ENCODE measurements around the gene MITF.

MITF gene

GRCh38 chr3:69838217-69838616, 99.0 kb downstream of the MITF start:
- no peak for DNase-seq (ENCODE audit: low read depth in 2 of 2)

GRCh38 chr3:69838696-69839515, 99.6 kb downstream of the MITF start:
- no peak for DNase-seq (ENCODE audit: low read depth in 2 of 2)

DNA sequence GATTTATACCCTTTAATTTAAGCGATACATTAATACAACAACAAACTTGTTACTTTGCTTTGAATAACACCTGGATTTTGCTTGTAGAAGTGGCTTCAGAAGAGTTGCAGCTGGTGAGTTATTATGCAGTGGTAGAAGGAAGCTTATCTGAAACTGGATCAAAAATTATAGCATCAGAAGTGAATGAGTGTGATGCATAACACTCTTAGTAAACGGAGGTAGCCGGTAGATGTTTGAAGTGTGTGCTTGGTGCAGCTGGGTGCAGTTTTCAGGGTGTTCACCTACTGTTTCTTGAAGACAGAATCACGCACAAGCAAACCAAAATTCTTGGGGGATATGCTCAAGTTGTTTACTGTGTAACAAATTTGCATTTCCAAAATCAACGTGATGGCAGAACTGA, 103.1 kb downstream of the MITF start:
- no peak for DNase-seq (ENCODE audit: low read depth in 2 of 2)

- DNase-seq (ENCODE audit: low read depth in 2 of 2): no peak
These were observed 103.5 kb downstream of the MITF start for GRCh38 chr3:69842789-69843188.

- DNase-seq (ENCODE audit: low read depth in 2 of 2): no peak
These were observed 105.4 kb downstream of the MITF start for GRCh38 chr3:69844706-69845105.

GRCh38 chr3:69847303-69847702, 108.0 kb downstream of the MITF start:
- DNase-seq (ENCODE audit: low read depth in 2 of 2): no peak

- DNase-seq (ENCODE audit: low read depth in 2 of 2): no peak
These were observed 108.8 kb downstream of the MITF start for GRCh38 chr3:69848113-69848512.

DNA sequence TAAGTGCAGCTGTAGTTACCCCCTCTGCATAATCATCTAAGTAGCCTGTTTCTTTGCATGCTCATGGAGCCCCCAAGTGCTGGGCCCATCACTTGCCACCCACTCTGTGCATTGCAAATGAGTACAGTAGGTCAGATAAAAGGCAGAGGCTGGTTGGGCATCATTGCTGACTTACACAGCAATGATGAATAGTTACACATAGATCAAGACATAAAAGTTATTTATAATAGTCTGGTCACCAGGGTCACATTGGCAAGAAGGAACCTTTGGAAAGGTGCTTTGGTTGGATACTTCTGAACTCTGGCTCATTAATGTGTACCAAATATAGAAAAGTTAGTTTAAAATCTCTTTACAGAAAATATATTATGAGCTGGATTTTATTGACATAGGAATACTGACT, 111.6 kb downstream of the MITF start:
- no peak for DNase-seq (ENCODE audit: low read depth in 2 of 2)

DNA sequence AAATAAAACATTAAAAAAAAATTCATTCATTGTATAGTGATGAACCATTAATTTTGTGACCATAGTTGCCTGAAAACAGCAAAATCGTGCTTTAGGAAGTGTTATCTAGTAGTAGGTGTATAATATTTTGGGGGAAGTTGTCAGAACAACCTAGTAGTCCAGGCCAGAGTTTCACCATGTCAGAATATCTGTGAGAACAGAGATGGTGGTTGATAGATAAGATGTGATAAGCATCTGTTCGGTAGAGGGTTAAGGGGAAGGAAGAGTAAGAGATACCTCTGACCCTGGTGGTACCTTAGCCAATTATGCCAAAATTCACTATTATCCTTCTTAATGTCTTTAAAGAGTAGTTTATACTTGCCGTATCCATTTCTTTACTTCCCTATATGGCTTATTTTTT, 113.8 kb downstream of the MITF start:
- no peak for DNase-seq (ENCODE audit: low read depth in 2 of 2)

DNA sequence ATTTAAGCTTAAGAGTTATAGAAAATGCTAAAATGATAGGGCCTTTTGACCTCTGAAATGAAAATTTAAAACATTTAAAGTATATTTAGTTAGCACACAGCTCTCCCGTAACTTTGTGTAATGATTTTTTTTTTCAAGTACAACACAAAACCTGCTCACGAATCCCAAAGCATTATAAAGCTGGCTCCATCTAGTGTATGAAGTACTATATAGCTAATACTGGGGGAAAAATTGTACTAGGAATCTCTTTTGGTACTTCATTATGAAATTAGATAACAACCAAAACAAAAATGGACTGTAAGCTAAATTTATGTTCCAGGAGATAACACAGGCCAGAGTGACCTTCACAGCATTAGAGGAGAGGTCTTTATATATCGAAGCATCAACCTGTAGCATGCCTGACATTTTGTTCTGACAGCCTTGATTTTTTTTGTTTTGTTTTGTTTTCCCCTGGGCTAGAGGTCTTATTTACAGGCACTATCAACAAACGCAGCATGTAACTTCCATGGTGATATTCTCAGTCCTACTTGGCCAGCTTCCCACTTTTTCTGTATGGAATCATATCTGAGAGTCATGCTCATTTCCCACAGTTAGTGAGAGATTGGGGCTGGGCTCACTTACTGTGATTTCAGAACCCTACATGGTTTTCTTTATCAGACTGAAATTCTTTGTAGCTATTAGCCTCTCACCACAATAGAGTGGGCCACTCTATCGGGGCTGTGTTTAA, 116.3 kb downstream of the MITF start:
- no peak for DNase-seq (ENCODE audit: low read depth in 2 of 2)

- no peak for DNase-seq (ENCODE audit: low read depth in 2 of 2)
These were observed 117.9 kb downstream of the MITF start for GRCh38 chr3:69856965-69857705.

DNA sequence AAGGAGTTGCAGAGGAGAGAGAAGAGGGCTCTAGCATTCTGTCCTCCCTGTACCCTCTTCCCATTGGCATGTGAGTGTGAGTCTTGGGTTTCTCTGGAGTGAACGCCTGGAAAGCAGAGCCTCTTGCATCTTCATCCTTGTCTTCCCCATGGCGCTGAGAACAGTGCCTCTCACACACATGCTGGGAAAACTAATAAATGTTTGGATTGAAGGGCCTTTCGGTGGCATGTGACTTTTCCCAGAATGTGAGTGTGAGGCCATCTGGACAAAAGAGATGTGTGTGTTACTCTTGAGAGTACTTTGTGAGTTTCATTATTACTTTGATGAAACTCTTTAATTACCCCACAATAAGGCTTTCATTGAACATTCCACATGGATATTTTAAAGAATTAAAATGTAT, 122.3 kb downstream of the MITF start:
- DNase-seq (ENCODE audit: low read depth in 2 of 2): no peak

- DNase-seq (ENCODE audit: low read depth in 2 of 2): no peak
These were observed 124.9 kb downstream of the MITF start for GRCh38 chr3:69864141-69864540.

GRCh38 chr3:69864766-69865165, 125.5 kb downstream of the MITF start:
- DNase-seq (ENCODE audit: low read depth in 2 of 2): no peak

GRCh38 chr3:69865925-69866679, 126.8 kb downstream of the MITF start:
- DNase-seq (ENCODE audit: low read depth in 2 of 2): no peak

GRCh38 chr3:69866988-69867720, 127.9 kb downstream of the MITF start:
- no peak for DNase-seq (ENCODE audit: low read depth in 2 of 2)

DNA sequence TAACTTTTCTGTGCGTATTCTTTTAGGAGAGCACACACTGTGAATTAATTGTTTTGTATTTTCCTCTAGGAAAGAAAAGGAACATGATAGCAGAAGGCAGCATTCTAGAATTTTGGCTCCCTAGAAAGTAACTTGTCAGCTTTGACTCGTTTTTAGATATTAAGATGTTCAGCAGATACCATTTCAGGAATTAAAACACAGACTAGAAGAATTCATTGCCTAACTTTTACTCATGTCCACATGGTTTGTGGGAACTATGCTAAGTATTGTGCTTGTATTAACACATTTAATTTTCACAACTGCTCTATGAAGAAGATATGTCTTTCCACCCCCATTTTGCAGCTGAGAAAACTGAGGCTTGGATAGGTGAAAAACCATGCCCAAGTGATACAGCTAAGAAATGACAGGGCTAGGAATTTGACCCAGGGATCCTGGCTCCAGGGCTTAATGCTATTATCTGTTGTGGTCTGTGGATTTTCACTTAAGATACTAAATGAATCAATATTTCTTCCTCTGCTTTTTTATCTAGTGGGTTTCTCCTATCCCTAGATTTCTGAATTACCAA, 128.8 kb downstream of the MITF start:
- DNase-seq (ENCODE audit: low read depth in 2 of 2): no peak

GRCh38 chr3:69868841-69869420, 129.7 kb downstream of the MITF start:
- DNase-seq (ENCODE audit: low read depth in 2 of 2): no peak

GRCh38 chr3:69869643-69870042, 130.4 kb downstream of the MITF start:
- DNase-seq (ENCODE audit: low read depth in 2 of 2): no peak

DNA sequence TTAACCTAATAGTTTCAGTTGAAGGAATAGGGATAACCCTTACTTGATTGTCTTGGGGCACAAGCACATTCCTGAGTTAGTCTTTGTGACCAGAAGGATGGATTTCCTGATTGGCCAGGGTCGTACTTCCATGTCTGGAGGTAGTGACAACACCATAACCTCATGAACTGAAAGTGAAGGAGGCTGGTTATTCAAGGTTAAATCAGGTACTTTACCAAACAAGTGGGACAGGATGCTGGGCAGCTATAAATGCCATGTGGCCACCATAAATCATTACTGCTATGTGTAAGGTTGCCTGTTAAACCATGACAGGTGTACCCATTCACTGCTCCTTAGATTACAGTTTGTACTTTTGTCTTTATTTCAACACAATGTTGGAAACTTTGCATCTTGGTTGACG, 132.0 kb downstream of the MITF start:
- DNase-seq (ENCODE audit: low read depth in 2 of 2): no peak

All from stimulated activated CD4-positive, alpha-beta T cell treated with anti-CD3 and anti-CD28 coated beads, Interleukin-12 subunit alpha, Interleukin-12 subunit beta, amount 100 ng/mL, for 24 hours (primary cell).